Breast epithelium (tissue), 3 donors: Measurements from ENCODE around the gene DPM2.

Source experiments
- POLR2A ChIP-seq: fragments of 450-650 bp; IDR thresholded peaks from one replicate; pipeline ENCODE4 v1.6.1; 2016; ENCODE audit warnings: antibody characterized with exemption, mild to moderate bottlenecking, moderate library complexity
- TF ChIP-seq, protein P1 (sequence below), 3 donors: fragments of 450-650 bp; IDR thresholded peaks; one replicate each; pipeline ENCODE4 v1.5.1; 2016 to 2017; ENCODE audit warnings: antibody characterized with exemption in 3 of 3, mild to moderate bottlenecking in 3 of 3, moderate library complexity in 3 of 3

DNA sequence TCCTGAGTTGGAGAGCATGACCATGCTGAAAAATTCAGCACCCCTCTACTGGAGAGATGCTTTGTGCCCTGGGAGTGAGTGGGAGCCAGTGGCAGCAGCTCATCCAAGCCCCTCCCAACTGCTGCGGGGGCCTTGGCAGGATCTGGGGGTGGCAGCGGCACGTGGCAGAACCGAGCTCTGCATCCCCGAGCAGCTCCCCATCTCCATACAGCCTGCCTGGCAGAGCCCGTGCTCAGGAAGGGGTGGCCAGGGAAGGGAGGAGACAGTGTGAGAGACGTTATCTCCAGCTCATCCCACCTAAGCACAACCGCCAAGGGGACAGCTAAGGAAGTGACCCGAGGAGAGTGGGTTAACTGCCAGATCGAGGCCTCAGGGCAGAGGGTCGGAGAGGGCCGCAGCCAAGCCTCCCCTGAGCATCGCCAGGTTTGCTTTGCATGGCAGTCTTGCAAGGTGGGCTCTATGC lies 17.2 kb upstream of the DPM2 start:
- TF ChIP-seq, protein P1, sequence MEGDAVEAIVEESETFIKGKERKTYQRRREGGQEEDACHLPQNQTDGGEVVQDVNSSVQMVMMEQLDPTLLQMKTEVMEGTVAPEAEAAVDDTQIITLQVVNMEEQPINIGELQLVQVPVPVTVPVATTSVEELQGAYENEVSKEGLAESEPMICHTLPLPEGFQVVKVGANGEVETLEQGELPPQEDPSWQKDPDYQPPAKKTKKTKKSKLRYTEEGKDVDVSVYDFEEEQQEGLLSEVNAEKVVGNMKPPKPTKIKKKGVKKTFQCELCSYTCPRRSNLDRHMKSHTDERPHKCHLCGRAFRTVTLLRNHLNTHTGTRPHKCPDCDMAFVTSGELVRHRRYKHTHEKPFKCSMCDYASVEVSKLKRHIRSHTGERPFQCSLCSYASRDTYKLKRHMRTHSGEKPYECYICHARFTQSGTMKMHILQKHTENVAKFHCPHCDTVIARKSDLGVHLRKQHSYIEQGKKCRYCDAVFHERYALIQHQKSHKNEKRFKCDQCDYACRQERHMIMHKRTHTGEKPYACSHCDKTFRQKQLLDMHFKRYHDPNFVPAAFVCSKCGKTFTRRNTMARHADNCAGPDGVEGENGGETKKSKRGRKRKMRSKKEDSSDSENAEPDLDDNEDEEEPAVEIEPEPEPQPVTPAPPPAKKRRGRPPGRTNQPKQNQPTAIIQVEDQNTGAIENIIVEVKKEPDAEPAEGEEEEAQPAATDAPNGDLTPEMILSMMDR (IDR thresholded peaks at IDR 0.05) = no peak
- no peak for TF ChIP-seq POLR2A
